ENCODE measurements around the gene PSME3.

GRCh38 chr17:42872251-42872965 is 39.2 kb downstream of the PSME3 start:
- TF ChIP-seq POLR2A (IDR thresholded peaks at IDR 0.05) (no peak), CTCF (IDR thresholded peaks at IDR 0.05) (no peak)
